Measurements from ENCODE around the gene CHD2. TPM values are rescaled to one million over a fixed set of nuclear protein-coding genes. Genes with fewer than 3 reads are reported as not detected.

Gene CHD2
- total RNA-seq, 1 donor from 2014 or later: 93.4 TPM

GRCh38 chr15:92990031-92990430, 89.9 kb downstream of the CHD2 start:
- Mint-ChIP-seq H3K9me3 (no peaks in the 10 kb centered on the region), H3K4me3 (no peak overlapping the region), H3K4me1 (peaks cover 22% of the 10 kb centered on the region), H3K27me3 (ENCODE audit: low read depth) (no peaks in the 10 kb centered on the region), H3K27ac (ENCODE audit: unreplicated experiment) (peak overlapping the region; percentile 39), H3K36me3 (ENCODE audit: low read depth) (peaks cover 27% of the 10 kb centered on the region)
- no peak for TF ChIP-seq CTCF (conservative IDR thresholded peaks at IDR 0.05)
- DNase-seq (ENCODE audit: low read depth, low spot score): no peak

GRCh38 chr15:92992720-92993119, 92.6 kb downstream of the CHD2 start:
- Mint-ChIP-seq H3K4me3 (no peak overlapping the region), H3K27ac (ENCODE audit: unreplicated experiment) (no peak overlapping the region), H3K27me3 (ENCODE audit: low read depth) (no peaks in the 10 kb centered on the region), H3K9me3 (no peaks in the 10 kb centered on the region), H3K36me3 (ENCODE audit: low read depth) (peaks cover 36% of the 10 kb centered on the region), H3K4me1 (peaks cover 22% of the 10 kb centered on the region)
- DNase-seq (ENCODE audit: low read depth, low spot score): no peak
- no peak for TF ChIP-seq CTCF (conservative IDR thresholded peaks at IDR 0.05)

GRCh38 chr15:92997821-92998220, 97.7 kb downstream of the CHD2 start:
- Mint-ChIP-seq H3K4me1 (no peaks in the 10 kb centered on the region), H3K9me3 (no peaks in the 10 kb centered on the region), H3K36me3 (ENCODE audit: low read depth) (peaks cover 46% of the 10 kb centered on the region), H3K27ac (ENCODE audit: unreplicated experiment) (no peak overlapping the region), H3K4me3 (no peak overlapping the region), H3K27me3 (ENCODE audit: low read depth) (no peaks in the 10 kb centered on the region)
- no peak for TF ChIP-seq CTCF (conservative IDR thresholded peaks at IDR 0.05)
- no peak for DNase-seq (ENCODE audit: low read depth, low spot score)

GRCh38 chr15:93001156-93001555, 101.0 kb downstream of the CHD2 start:
- Mint-ChIP-seq H3K9me3 (no peaks in the 10 kb centered on the region), H3K27ac (ENCODE audit: unreplicated experiment) (no peak overlapping the region), H3K36me3 (ENCODE audit: low read depth) (peaks cover 55% of the 10 kb centered on the region), H3K4me1 (no peaks in the 10 kb centered on the region), H3K27me3 (ENCODE audit: low read depth) (no peaks in the 10 kb centered on the region), H3K4me3 (no peak overlapping the region)
- no peak for TF ChIP-seq CTCF (conservative IDR thresholded peaks at IDR 0.05)
- DNase-seq (ENCODE audit: low read depth, low spot score): no peak

- Mint-ChIP-seq H3K36me3 (ENCODE audit: low read depth) (peaks cover 52% of the 10 kb centered on the region), H3K9me3 (no peaks in the 10 kb centered on the region), H3K27ac (ENCODE audit: unreplicated experiment) (no peak overlapping the region), H3K4me3 (no peak overlapping the region), H3K4me1 (no peaks in the 10 kb centered on the region), H3K27me3 (ENCODE audit: low read depth) (no peaks in the 10 kb centered on the region)
- TF ChIP-seq CTCF (conservative IDR thresholded peaks at IDR 0.05): peak; percentile 47
- DNase-seq (ENCODE audit: low read depth, low spot score): no peak
These were observed 101.8 kb downstream of the CHD2 start for GRCh38 chr15:93001881-93002280.

- H3K27ac Mint-ChIP-seq (ENCODE audit: unreplicated experiment): peak overlapping the region; percentile 64
These were observed 105.0 kb downstream of the CHD2 start for GRCh38 chr15:93005133-93005532.

More at GRCh38 chr15:93005133-93005532, 105.0 kb downstream of the CHD2 start:
- H3K27me3 Mint-ChIP-seq (ENCODE audit: low read depth): no peaks in the 10 kb centered on the region
- peaks cover 4% of the 10 kb centered on the region for H3K4me1 Mint-ChIP-seq
- no peak overlapping the region for H3K4me3 Mint-ChIP-seq
- no peaks in the 10 kb centered on the region for H3K9me3 Mint-ChIP-seq
- H3K36me3 Mint-ChIP-seq (ENCODE audit: low read depth): peaks cover 50% of the 10 kb centered on the region
- DNase-seq (ENCODE audit: low read depth, low spot score): no peak
- TF ChIP-seq CTCF (conservative IDR thresholded peaks at IDR 0.05): no peak

Data from neural crest cell (in vitro differentiated cells).